ENCODE data around the gene C22orf31.

Gene C22orf31

GRCh38 chr22:29080106-29080975 lies 18.7 kb upstream of the C22orf31 start:
- no peak for DNase-seq

GRCh38 chr22:29079218-29079901 lies 17.7 kb upstream of the C22orf31 start:
- peak; percentile 72 for DNase-seq

- no peak for DNase-seq
Measured at GRCh38 chr22:29078869-29079207, 17.2 kb upstream of the C22orf31 start.

- no peak for DNase-seq
Measured at GRCh38 chr22:29078036-29078868, 16.6 kb upstream of the C22orf31 start.

- DNase-seq = no peak
Measured at GRCh38 chr22:29074276-29074772, 12.7 kb upstream of the C22orf31 start.

GRCh38 chr22:29073618-29074275 lies 12.1 kb upstream of the C22orf31 start:
- peak; percentile 74 for DNase-seq

- DNase-seq = no peak
Measured at GRCh38 chr22:29072979-29073617, 11.5 kb upstream of the C22orf31 start, which contains the start of gene KREMEN1. Gene KREMEN1, plus strand, starts transcription at chr22:29073035. Its CDS starts 96 bp downstream, at chr22:29073131.

- DNase-seq = peak; percentile 88
Measured at GRCh38 chr22:29072193-29072978, 10.8 kb upstream of the C22orf31 start.

- peak; percentile 54 for DNase-seq
Measured at GRCh38 chr22:29071261-29072045, 9.8 kb upstream of the C22orf31 start.

- no peak for DNase-seq
Measured at GRCh38 chr22:29070490-29070889, 8.9 kb upstream of the C22orf31 start.

GRCh38 chr22:29069463-29069862 lies 7.8 kb upstream of the C22orf31 start:
- DNase-seq = no peak

- DNase-seq = no peak
Measured at GRCh38 chr22:29065468-29066190, 4.0 kb upstream of the C22orf31 start.

- peak; percentile 62 for DNase-seq
Measured at GRCh38 chr22:29062286-29062821, 723 bp upstream of the C22orf31 start.

- no peak for DNase-seq
Measured at GRCh38 chr22:29060931-29061330, 700 bp downstream of the C22orf31 start.

GRCh38 chr22:29060251-29060869 lies 1.3 kb downstream of the C22orf31 start:
- DNase-seq = no peak

GRCh38 chr22:29056472-29056871 lies 5.2 kb downstream of the C22orf31 start:
- DNase-seq = no peak

- no peak for DNase-seq
Measured at GRCh38 chr22:29055192-29055830, 6.3 kb downstream of the C22orf31 start.

GRCh38 chr22:29054251-29054767 lies 7.3 kb downstream of the C22orf31 start:
- no peak for DNase-seq

All from left hindlimb (tissue), 1 donor.